CD4-positive, alpha-beta T cell (primary cell): ENCODE results near the gene GPR45. TPM values are rescaled to one million over a fixed set of nuclear protein-coding genes. Genes with fewer than 3 reads are reported as not detected.

ENCODE experiments used
- ATAC-seq: fragments of 200-7000 bp; cut with Tn5 transposase; one replicate; pipeline ENCODE4 v1.10.0; 2022; ENCODE audit warnings: mild to moderate bottlenecking; ENCODE audit not compliant: poor library complexity
- CTCF ChIA-PET: fragments of 350-600 bp; sonication (Branson Sonifier 250); formaldehyde crosslinking; loops from one replicate; lab custom pipeline; 2021; ENCODE audit warnings: antibody characterized with exemption, inconsistent platforms; lab: Charles Lee
- POLR2A ChIA-PET: fragments of 350-600 bp; sonication (Branson Sonifier 250); formaldehyde crosslinking; loops from one replicate; lab custom pipeline; 2021; ENCODE audit warnings: antibody characterized with exemption, inconsistent platforms; lab: Charles Lee
- DNase-seq, 14 experiments: peaks; one replicate each; pipeline ENCODE4 v3.0.0-alpha.2; 2013 to 2020; ENCODE audit warnings: mixed read lengths in 2 of 14
- H3K27ac ChIP-seq, 2 donors: one replicate each; pipeline versions ENCODE4 v1.5.1 to v1.7.0; 2013; ENCODE audit warnings: low read length in 2 of 2, low read depth in 1 of 2, mild to moderate bottlenecking in 1 of 2
- H3K27me3 ChIP-seq, 2 experiments: 1 replicate in 1 of 2; 2 replicates in 1 of 2; pipeline versions ENCODE4 v1.6.1 to v1.7.0; 2013; ENCODE audit warnings: low read length in 2 of 2, control low read depth in 1 of 2, mild to moderate bottlenecking in 1 of 2, moderate library complexity in 1 of 2; ENCODE audit not compliant: insufficient read depth in 2 of 2, control insufficient read depth in 1 of 2
- H3K36me3 ChIP-seq: one replicate; pipeline ENCODE4 v1.6.1; 2013; ENCODE audit warnings: low read length, control low read depth; ENCODE audit not compliant: insufficient read depth
- H3K4me1 ChIP-seq: one replicate; pipeline ENCODE4 v1.6.1; 2013; ENCODE audit warnings: low read length, control low read depth; ENCODE audit not compliant: insufficient read depth
- H3K4me3 ChIP-seq: one replicate; pipeline ENCODE4 v1.5.1; 2013; ENCODE audit warnings: mild to moderate bottlenecking, low read length, moderate library complexity
- H3K9me3 ChIP-seq, 2 experiments: 1 replicate in 1 of 2; 2 replicates in 1 of 2; pipeline versions ENCODE4 v1.6.1 to v1.7.0; 2013; ENCODE audit warnings: low read length in 2 of 2, mild to moderate bottlenecking in 2 of 2, control low read depth in 1 of 2, moderate library complexity in 1 of 2; ENCODE audit not compliant: control insufficient read depth in 1 of 2, insufficient read depth in 1 of 2
- H3K27ac Mint-ChIP-seq: one replicate; pipeline ENCODE4 v1.8.0; 2020; ENCODE audit warnings: mixed read lengths
- H3K27me3 Mint-ChIP-seq: one replicate; pipeline ENCODE4 v1.8.0; 2021; ENCODE audit warnings: mixed read lengths
- H3K36me3 Mint-ChIP-seq: one replicate; pipeline ENCODE4 v1.8.0; 2021; ENCODE audit warnings: low read depth, mixed read lengths
- H3K4me1 Mint-ChIP-seq: one replicate; pipeline ENCODE4 v1.8.0; 2021; ENCODE audit warnings: low read depth, mixed read lengths
- H3K4me3 Mint-ChIP-seq: one replicate; pipeline ENCODE4 v1.8.0; 2020; ENCODE audit warnings: mild to moderate bottlenecking, mixed read lengths
- H3K9me3 Mint-ChIP-seq: one replicate; pipeline ENCODE4 v1.8.0; 2020; ENCODE audit warnings: mixed read lengths
- CTCF ChIP-seq: fragments of 200-600 bp; IDR thresholded peaks from one replicate; pipeline ENCODE4 v1.8.0; 2022; ENCODE audit warnings: antibody characterized with exemption, mild to moderate bottlenecking
- intact Hi-C, 2 experiments: fragments of 100-400 bp; cut with DNase I in 1 of 2; cut with micrococcal nuclease in 1 of 2; formaldehyde crosslinking; loops; one replicate each; pipeline versions ENCODE4 v1.15.1 to v1.9.0; 2023 to 2025; cut with DNase I, micrococcal nuclease
- total RNA-seq, 174 experiments: library from RNA in 2 of 174; stranded (reverse) in 2 of 174; gene quantifications; one replicate each; pipeline ENCODE4 v1.2.3 and lab custom pipeline; 2021 to 2026

The GPR45 gene
- total RNA-seq, 2 experiments from 2014 or later = not detected

- no peaks in the 10 kb centered on the region for H3K9me3 Mint-ChIP-seq
- ATAC-seq = no peak
- H3K4me1 ChIP-seq = no peaks in the 10 kb centered on the region
- POLR2A ChIA-PET = no interaction called here
- H3K36me3 Mint-ChIP-seq = peaks cover 98% of the 10 kb centered on the region
- H3K27me3 Mint-ChIP-seq = no peaks in the 10 kb centered on the region
- peaks cover 89% of the 10 kb centered on the region for H3K36me3 ChIP-seq
- no peak for TF ChIP-seq CTCF
- H3K27ac Mint-ChIP-seq = no peak overlapping the region
- CTCF ChIA-PET = no interaction called here
- no peak overlapping the region for H3K27ac ChIP-seq
- no peak overlapping the region for H3K4me3 ChIP-seq
- no peaks in the 10 kb centered on the region for H3K27me3 ChIP-seq
- H3K4me1 Mint-ChIP-seq = no peaks in the 10 kb centered on the region
- intact Hi-C loops = no loop called here
- no peak overlapping the region for H3K4me3 Mint-ChIP-seq
- no peak for DNase-seq
- no peaks in the 10 kb centered on the region for H3K9me3 ChIP-seq
These were observed 37.1 kb downstream of the GPR45 start for GRCh38 chr2:105278654-105279053.

- no peak overlapping the region for H3K27ac ChIP-seq
- no peak for TF ChIP-seq CTCF
- Mint-ChIP-seq H3K4me1 (no peaks in the 10 kb centered on the region), H3K4me3 (no peak overlapping the region), H3K9me3 (no peaks in the 10 kb centered on the region), H3K27me3 (no peaks in the 10 kb centered on the region), H3K36me3 (peaks cover 99% of the 10 kb centered on the region), H3K27ac (no peak overlapping the region)
- no peaks in the 10 kb centered on the region for H3K4me1 ChIP-seq
- H3K27me3 ChIP-seq = no peaks in the 10 kb centered on the region
- peaks cover 92% of the 10 kb centered on the region for H3K36me3 ChIP-seq
- DNase-seq (no peak), ATAC-seq (no peak)
- no peaks in the 10 kb centered on the region for H3K9me3 ChIP-seq
- intact Hi-C loops = no loop called here
- H3K4me3 ChIP-seq = no peak overlapping the region
- ChIA-PET CTCF (no interaction called here), POLR2A (no interaction called here)
These were observed 37.6 kb downstream of the GPR45 start for GRCh38 chr2:105279126-105279525.

GRCh38 chr2:105280281-105280680, 38.7 kb downstream of the GPR45 start:
- Mint-ChIP-seq H3K4me1 (no peaks in the 10 kb centered on the region), H3K36me3 (peaks cover 99% of the 10 kb centered on the region), H3K9me3 (no peaks in the 10 kb centered on the region), H3K27ac (no peak overlapping the region), H3K27me3 (no peaks in the 10 kb centered on the region), H3K4me3 (no peak overlapping the region)
- Histone ChIP-seq H3K36me3 (peaks cover 92% of the 10 kb centered on the region), H3K27ac (no peak overlapping the region), H3K4me1 (no peaks in the 10 kb centered on the region), H3K9me3 (no peaks in the 10 kb centered on the region), H3K27me3 (no peaks in the 10 kb centered on the region), H3K4me3 (no peak overlapping the region)
- ChIA-PET CTCF (no interaction called here), POLR2A (no interaction called here)
- TF ChIP-seq CTCF = no peak
- intact Hi-C loops = loop anchor here in 1 of 2 experiments (10.0 kb wide), 1 partner anchor 245 kb away; no protein-coding TSS in a partner anchor
- ATAC-seq (no peak), DNase-seq (no peak)
